GM19324 (cell line): ENCODE measurements around the gene TPSAB1.
"Not testable (repeated sequence)": the region's sequence is repeated elsewhere in the genome, so short reads cannot be mapped to it uniquely, and the experiment has no call there.

Experiments
- ATAC-seq: cut with Tn5 transposase; IDR thresholded peaks from one replicate; pipeline ENCODE4 v1.9.1; 2021; ENCODE audit warnings: mild to moderate bottlenecking, moderate library complexity; ENCODE audit not compliant: unreplicated experiment, low FRiP score

TPSAB1 gene

DNA sequence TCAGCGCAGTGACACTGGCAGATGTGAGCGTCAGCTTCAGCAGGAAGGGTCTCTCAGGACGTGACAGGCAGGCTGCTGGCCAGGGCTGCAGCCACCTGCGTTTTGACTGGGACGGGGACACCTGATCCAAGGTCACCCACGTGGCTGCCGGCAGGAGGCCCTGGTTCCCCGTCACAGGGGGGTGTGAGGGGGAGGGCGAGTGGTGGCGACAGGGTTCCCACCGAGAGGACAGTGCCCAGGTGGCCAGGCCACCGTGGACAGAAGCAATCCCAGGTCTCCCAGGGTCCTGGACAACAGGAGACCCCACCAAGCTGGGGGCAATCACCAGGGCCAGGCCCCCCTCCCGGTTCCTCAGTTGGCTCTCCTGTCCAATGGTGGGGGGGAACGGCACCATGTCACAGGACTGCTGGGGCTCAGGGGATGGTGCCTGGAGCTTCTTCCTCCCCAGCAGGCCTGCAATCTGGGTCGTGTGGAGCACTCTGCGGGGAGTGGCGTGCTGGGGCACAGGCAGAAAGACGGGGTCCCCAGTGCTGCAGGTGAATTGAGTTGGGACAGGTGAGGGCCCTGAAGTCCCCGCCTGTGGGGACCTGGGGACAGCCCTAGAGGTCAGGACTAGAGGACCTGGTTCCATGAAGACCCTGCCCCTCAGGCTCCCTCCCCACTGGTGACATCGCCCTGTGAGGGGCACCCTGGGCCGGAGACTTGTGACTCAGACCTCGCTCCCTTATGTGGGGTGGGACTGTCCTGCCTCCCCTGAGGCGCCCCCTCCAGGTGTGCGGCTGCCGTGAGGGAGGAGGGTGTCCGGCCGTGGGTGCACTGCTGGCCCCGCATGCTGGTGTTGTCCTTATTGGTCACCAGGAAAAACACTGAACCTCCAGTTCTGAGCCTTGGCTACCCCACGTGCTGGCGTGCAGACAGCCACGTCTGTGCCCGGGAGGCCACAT is 3.7 kb downstream of the TPSAB1 start:
- not testable (repeated sequence) for ATAC-seq

DNA sequence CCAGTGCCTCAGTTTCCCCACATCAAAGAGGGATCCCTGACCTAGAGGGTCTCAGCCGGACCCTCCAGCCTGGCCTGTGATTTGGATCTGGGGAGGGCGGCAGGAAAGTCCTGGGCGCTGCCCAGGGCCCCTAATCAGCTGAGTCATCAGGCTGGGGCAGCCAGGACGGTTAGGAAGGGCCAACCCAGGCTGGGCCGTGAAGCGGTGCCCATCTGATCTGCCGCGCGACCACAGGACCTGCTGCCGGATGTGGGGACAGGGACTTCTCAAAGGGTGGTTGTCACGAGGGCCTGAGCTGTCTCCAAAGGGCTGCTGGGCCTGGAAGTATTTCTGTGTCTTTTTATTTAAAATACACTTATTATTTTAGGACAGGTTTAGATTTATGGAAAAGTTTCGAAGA is 4.4 kb downstream of the TPSAB1 start:
- no peak for ATAC-seq

- ATAC-seq, result no peak
These were observed 5.0 kb downstream of the TPSAB1 start for GRCh38 chr16:1245452-1246020.

DNA sequence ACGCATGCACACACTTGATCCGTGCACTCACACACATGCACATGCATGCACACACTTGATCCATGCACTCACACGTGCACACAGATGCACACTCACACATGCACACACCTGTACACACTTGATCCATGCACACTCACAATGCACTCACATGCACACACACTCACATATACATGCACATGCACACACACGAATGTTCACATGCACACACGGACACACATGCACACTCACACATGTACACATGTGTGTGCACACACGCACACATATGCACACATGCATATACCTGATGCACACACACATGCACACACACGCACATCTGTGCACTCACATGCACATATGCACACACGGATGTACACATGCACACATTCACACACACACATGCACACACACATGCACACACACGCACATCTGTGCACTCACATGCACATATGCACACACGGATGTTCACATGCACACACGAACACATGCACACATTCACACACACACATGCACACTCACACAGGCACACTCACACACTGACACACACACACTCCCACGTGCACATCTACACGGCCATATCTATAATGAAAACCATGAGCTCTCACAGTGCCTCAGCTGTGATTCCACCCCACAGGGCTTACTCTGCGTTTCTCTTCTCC is 7.5 kb downstream of the TPSAB1 start:
- ATAC-seq, result not testable (repeated sequence)

DNA sequence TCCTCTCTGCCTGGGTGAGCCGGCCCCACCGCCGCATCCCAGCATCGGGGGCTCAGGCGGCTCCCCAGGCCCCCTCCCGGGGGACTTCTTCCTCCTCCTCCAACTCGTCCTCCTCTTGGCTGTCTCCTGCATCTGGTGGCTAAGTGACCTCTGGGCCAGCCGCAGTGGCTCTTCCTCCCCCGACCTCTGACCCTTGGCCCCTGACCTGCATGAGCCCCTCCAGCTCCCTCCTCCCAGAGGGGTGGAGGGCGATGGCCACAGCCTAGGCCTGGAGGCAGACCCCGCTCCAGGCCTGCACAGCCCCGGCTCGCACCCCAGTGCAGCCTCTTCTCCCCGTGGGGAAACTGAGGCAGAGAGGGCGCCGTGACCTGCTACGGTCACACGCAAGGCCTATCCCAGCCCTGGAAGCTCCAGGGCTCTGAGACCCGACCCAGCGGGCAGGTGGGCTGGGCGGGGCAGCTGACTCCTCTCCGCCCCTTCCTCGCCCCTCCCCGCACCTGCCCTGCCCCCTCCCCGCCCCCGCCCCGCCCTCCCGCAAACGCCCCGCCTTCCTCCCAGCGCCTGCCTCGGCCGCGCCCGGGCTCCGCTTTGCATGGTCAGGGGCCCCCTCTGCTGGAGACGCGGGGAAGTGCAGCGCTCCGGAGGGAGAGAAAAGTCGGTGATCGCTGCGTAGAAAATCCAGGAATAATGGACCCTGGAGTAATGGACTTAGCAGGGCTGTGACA is 8.7 kb downstream of the TPSAB1 start:
- not testable (repeated sequence) for ATAC-seq

GRCh38 chr16:1253701-1254364 is 13.3 kb downstream of the TPSAB1 start:
- not testable (repeated sequence) for ATAC-seq

GRCh38 chr16:1254821-1255220 is 14.3 kb downstream of the TPSAB1 start:
- not testable (repeated sequence) for ATAC-seq

GRCh38 chr16:1255276-1256122 is 15.0 kb downstream of the TPSAB1 start, which contains the start of gene TPSD1:
Gene TPSD1 (plus strand): TSS chr16:1256069. CDS start chr16:1256281, 212 bp downstream.
- ATAC-seq, result not testable (repeated sequence)

DNA sequence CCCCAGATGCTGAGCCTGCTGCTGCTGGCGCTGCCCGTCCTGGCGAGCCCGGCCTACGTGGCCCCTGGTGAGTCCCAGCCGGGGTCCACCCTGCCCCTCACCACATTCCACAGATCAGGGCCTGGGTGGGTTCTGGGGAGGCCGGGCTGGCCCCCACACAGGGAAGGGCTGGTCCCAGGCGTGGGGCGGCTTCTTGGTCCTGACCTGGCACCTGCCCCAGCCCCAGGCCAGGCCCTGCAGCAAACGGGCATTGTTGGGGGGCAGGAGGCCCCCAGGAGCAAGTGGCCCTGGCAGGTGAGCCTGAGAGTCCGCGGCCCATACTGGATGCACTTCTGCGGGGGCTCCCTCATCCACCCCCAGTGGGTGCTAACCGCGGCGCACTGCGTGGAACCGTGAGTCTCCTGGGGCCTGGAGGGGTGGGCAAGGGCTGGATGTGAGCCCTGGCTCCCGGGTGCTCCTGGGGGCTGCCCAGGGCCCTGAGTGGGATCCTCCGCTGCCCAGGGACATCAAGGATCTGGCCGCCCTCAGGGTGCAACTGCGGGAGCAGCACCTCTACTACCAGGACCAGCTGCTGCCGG is 15.9 kb downstream of the TPSAB1 start:
- not testable (repeated sequence) for ATAC-seq

DNA sequence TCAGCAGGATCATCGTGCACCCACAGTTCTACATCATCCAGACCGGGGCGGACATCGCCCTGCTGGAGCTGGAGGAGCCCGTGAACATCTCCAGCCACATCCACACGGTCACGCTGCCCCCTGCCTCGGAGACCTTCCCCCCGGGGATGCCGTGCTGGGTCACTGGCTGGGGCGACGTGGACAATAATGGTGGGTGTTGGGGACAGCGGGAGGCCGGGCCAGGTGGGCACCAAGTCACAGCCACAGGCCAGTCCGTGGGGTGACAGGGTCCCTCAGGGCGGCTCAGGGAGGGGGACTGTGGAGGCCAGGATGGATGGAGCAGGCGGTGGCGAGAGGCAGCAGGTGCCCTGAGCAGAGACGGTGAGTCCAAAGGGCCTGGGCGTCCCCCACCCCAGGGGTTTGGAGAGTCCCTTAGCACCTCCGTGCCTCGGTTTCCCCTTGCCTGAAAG is 16.4 kb downstream of the TPSAB1 start:
- no peak for ATAC-seq

GRCh38 chr16:1257561-1258224 is 17.2 kb downstream of the TPSAB1 start:
- no peak for ATAC-seq

GRCh38 chr16:1258225-1258600 is 17.7 kb downstream of the TPSAB1 start:
- ATAC-seq, result no peak

DNA sequence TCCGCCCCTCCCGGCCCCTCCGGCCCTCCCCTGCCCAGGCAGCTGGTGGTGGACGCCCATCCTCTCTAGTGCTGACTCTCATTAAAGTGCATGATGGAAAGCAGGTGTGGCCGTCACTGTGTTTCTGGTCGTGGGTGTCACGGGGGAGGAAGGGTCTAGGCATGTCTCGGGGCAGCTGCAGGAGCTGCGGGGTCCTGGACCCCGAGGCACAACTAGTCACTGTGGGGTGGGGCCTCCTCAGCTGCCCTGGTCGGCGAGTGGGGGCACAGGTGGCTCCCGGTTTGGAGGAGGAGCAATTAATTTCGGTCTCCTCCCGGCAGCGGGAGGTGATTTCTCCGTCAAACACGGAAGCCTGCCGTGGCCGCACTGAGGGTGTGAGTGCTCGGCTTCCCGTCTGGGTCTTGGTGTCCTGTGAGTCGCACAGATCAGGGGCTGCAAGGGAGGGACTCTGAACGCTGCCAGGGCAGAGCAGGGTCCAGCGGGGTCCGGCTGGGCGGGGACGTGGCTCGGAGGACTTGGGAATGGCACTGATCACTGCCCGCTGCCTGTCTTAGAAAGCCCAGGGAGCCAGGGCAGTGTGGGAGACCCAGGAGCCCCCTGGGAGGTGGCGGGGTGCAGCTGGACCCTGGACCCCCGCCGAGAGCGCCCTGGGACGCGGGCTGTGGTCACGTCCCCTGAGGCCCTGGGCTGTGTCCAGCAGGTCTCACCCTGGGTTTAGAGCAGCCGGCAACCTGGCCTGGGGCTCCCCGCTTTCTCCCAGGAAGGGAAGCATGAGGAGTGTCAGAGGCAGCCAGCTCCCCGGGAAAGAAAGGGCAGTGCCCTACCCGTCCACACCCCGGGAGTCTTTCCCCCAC is 18.6 kb downstream of the TPSAB1 start:
- ATAC-seq, result no peak

- no peak for ATAC-seq
These were observed 19.2 kb downstream of the TPSAB1 start for GRCh38 chr16:1259760-1260068.

- ATAC-seq, result no peak
These were observed 19.7 kb downstream of the TPSAB1 start for GRCh38 chr16:1260101-1260680.

DNA sequence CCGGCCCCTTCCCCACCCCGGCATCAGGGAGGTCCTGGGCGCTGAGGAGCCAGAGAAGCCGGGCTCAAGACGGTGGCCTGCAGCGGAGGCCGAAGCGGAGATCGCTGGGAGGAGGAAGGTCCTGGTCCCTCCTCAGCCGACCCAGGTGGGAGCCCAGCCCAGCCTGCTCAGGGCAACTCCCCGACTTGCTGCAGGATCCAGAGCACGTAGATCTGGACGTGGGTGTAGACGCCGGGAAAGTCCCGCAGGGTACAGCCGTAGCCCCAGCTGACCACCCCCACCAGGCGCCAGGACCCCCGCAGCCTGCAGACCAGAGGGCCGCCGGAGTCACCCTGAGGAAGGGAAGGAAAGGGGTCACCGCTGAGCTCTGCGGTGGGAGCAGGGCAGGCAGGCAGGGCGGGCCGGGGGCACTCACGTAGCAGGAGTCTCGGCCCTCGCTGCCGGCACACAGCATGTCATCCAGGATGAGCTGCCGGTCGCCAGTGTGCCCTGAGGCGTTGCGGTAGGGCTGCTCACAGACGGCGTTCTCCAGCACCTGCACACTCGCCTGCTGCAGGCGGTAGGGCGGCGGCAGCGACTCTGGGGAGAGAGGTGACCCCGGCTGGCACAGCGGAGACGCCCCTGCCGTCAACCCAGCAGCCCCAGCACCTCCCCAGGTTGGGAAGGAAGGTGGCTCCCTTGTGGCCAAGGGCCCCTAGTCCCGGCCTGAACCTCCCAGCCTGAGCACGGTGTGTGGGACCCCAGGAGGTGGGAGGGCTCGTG is 20.8 kb downstream of the TPSAB1 start:
- ATAC-seq, result no peak
